ENCODE results near the gene ADI1. TPM values are rescaled to one million over a fixed set of nuclear protein-coding genes. Genes with fewer than 3 reads are reported as not detected.

The ADI1 gene
- polyA plus RNA-seq, 1 of the 3 experiments (the other 2 are of a cell fraction) = 67.2 TPM

DNA sequence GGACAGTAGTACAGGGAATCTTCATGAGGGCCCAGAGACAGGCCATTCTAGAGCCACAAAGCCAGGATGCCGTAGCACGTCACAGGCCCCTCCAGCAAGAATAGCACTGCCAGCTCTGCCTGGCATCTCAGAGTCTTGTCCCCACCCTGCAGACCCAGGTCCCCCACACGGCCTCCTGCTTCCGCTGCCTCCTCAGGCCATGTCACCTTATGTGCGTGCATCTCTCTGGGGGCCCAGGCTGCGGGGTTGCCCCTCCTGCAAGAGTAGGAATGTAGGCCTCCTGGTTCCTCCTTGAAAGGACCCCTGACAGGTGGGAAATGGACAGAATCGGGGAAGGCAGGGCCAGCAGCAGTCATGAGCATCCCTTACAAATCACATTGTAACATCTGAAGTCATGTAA is 49.8 kb downstream of the ADI1 start:
- ChIA-PET CTCF (interaction anchor here (0.8 to 15.2 kb wide), 2 partner anchors 7 to 46 kb away, joined by 3 to 127 read pairs; no protein-coding TSS in a partner anchor), POLR2A (no interaction called here)
- no peaks in the 10 kb centered on the region for H4K20me1 ChIP-seq (ENCODE audit: insufficient read depth)
- H3K27ac ChIP-seq (ENCODE audit: low read depth in 2 of 2, low read length in 1 of 2) = peak overlapping the region in 1 of 2 experiments; percentile 46; a peak in 2 of 4 replicates
- H3K4me1 ChIP-seq (ENCODE audit: control insufficient read depth in 1 of 2, insufficient read depth in 2 of 2, low read depth in 1 of 2, low read length in 1 of 2) = peaks cover 0 to 25% of the 10 kb centered on the region in 2 experiments; a peak in 3 of 4 replicates
- no peak for DNase-seq
- H3K36me3 ChIP-seq (replicated peaks in 1 of 2; ENCODE audit: control insufficient read depth in 1 of 2, insufficient read depth in 2 of 2, low read length in 1 of 2) = peaks cover 9 to 63% of the 10 kb centered on the region in 2 experiments
- H3F3A ChIP-seq (replicated peaks; ENCODE audit: insufficient read depth) = peaks cover 7% of the 10 kb centered on the region
- H3K9me3 ChIP-seq = no peaks in the 10 kb centered on the region
- no peak overlapping the region for H3K4me3 ChIP-seq (ENCODE audit: low read depth in 2 of 2, low read length in 1 of 2)
- H3K79me2 ChIP-seq (ENCODE audit: insufficient read depth) = no peaks in the 10 kb centered on the region
- TF ChIP-seq EP300 (IDR thresholded peaks at IDR 0.05; ENCODE audit: borderline replicate concordance in 1 of 2, low read depth in 1 of 2, low read length in 1 of 2) = no peak
- TF ChIP-seq FOXJ3 (CRISPR knock-in tag; IDR thresholded peaks at IDR 0.05) = no peak
- no peak for TF ChIP-seq RAD21 (IDR thresholded peaks at IDR 0.05; ENCODE audit: low read length)
- TF ChIP-seq, protein P1, sequence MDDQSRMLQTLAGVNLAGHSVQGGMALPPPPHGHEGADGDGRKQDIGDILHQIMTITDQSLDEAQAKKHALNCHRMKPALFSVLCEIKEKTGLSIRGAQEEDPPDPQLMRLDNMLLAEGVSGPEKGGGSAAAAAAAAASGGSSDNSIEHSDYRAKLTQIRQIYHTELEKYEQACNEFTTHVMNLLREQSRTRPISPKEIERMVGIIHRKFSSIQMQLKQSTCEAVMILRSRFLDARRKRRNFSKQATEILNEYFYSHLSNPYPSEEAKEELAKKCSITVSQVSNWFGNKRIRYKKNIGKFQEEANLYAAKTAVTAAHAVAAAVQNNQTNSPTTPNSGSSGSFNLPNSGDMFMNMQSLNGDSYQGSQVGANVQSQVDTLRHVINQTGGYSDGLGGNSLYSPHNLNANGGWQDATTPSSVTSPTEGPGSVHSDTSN (IDR thresholded peaks at IDR 0.05) = no peak
- no peak for TF ChIP-seq USF1 (IDR thresholded peaks at IDR 0.05; ENCODE audit: borderline replicate concordance, low read depth)
- TF ChIP-seq RXRA (IDR thresholded peaks at IDR 0.05; ENCODE audit: borderline replicate concordance, low read depth) = no peak
- TF ChIP-seq JUND (IDR thresholded peaks at IDR 0.05) = no peak
- TF ChIP-seq EZH2phosphoT487 (IDR thresholded peaks at IDR 0.05; ENCODE audit: borderline replicate concordance, low read depth) = no peak
- TF ChIP-seq RFX5 (IDR thresholded peaks at IDR 0.05; ENCODE audit: low read length) = no peak
- TF ChIP-seq NRF1 (IDR thresholded peaks at IDR 0.05; ENCODE audit: low read depth, low read length) = no peak
- TF ChIP-seq IRF3 (IDR thresholded peaks at IDR 0.05; ENCODE audit: low read depth, low read length) = no peak
- 98% methylated on average over 3 of the region's 7 CpGs for WGBS (ENCODE audit: low lambda C conversion rate)
- no peaks in the 10 kb centered on the region for H3K9me2 ChIP-seq
- H2AFZ ChIP-seq (ENCODE audit: low read depth) = no peak overlapping the region
- H3K27me3 ChIP-seq (ENCODE audit: insufficient read depth) = no peaks in the 10 kb centered on the region
- H3K4me2 ChIP-seq = peak overlapping the region; percentile 22
- no peak overlapping the region for H3K9ac ChIP-seq

DNA sequence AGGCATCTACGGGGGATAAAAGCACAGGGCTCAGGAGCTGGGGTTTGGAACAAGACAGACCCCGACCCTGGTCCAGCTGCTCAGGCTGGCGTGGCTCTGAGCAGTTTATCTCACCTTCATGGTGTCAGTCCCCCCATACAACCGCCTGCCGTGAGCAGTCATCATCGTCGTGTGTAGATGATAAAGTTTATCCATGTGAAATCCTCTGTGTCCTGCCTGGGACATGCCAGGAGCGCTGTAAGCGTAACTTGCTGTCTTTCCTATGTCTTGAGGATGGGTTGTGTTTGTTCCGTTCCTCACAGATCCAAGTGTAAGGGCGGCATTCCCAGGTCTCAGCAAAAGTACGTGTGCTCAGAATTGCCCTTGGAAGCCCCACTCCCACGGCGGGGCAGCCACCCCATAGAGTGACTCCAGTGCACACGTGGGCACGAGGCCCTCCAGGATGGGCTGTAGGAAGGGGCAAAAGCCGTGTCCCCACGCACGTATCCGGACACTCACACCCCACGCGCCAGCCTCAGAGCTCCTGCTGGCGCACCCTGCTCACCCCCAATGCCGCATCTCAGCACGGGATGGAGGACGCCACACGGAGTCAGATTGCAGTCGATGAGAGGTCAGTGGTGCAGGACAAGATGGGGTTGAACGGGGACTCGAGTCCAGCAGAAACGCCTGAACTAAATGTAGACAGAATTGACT is 50.9 kb downstream of the ADI1 start:
- POLR2A ChIA-PET = no interaction called here
- Histone ChIP-seq H3K9me3 (no peaks in the 10 kb centered on the region), H3K4me1 (ENCODE audit: control insufficient read depth in 1 of 2, insufficient read depth in 2 of 2, low read depth in 1 of 2, low read length in 1 of 2) (peaks cover 0 to 25% of the 10 kb centered on the region in 2 experiments; a peak in 3 of 4 replicates), H2AFZ (ENCODE audit: low read depth) (no peak overlapping the region), H3K27me3 (ENCODE audit: insufficient read depth) (no peaks in the 10 kb centered on the region), H3K9me2 (no peaks in the 10 kb centered on the region), H4K20me1 (ENCODE audit: insufficient read depth) (no peaks in the 10 kb centered on the region), H3K36me3 (replicated peaks in 1 of 2; ENCODE audit: control insufficient read depth in 1 of 2, insufficient read depth in 2 of 2, low read length in 1 of 2) (peaks cover 9 to 62% of the 10 kb centered on the region in 2 experiments), H3K27ac (ENCODE audit: low read depth in 2 of 2, low read length in 1 of 2) (no peak overlapping the region), H3K4me2 (no peak overlapping the region), H3K4me3 (ENCODE audit: low read depth in 2 of 2, low read length in 1 of 2) (no peak overlapping the region), H3K79me2 (ENCODE audit: insufficient read depth) (no peaks in the 10 kb centered on the region), H3F3A (replicated peaks; ENCODE audit: insufficient read depth) (peaks cover 7% of the 10 kb centered on the region), H3K9ac (no peak overlapping the region)
- TF ChIP-seq, protein P1 (IDR thresholded peaks at IDR 0.05) = no peak
- no peak for TF ChIP-seq EZH2phosphoT487 (IDR thresholded peaks at IDR 0.05; ENCODE audit: borderline replicate concordance, low read depth)
- no peak for TF ChIP-seq TAF1 (IDR thresholded peaks at IDR 0.05; ENCODE audit: borderline replicate concordance, low read depth, low read length)
- no peak for TF ChIP-seq TCF12 (IDR thresholded peaks at IDR 0.05)
- TF ChIP-seq USF2 (IDR thresholded peaks at IDR 0.05; ENCODE audit: borderline replicate concordance, low read depth, low read length) = no peak
- TF ChIP-seq GATA2 (CRISPR knock-in tag; IDR thresholded peaks at IDR 0.05) = no peak
- no peak for TF ChIP-seq RAD21 (IDR thresholded peaks at IDR 0.05; ENCODE audit: low read length)
- TF ChIP-seq CHD2 (IDR thresholded peaks at IDR 0.05; ENCODE audit: low read length, partially characterized antibody) = no peak
- TF ChIP-seq IRF3 (IDR thresholded peaks at IDR 0.05; ENCODE audit: low read depth, low read length) = no peak
- TF ChIP-seq RXRA (IDR thresholded peaks at IDR 0.05; ENCODE audit: borderline replicate concordance, low read depth) = no peak
- DNase-seq = no peak
- 95% methylated on average over 31 of the region's 31 CpGs for WGBS (ENCODE audit: low lambda C conversion rate)
- CTCF ChIA-PET = interaction anchor here (0.6 to 0.8 kb wide), 2 partner anchors 24 to 44 kb away, joined by 3 read pairs; no protein-coding TSS in a partner anchor

Measured in SK-N-SH (cell line).